Ovary (tissue), 9 donors: Measurements from ENCODE around the gene SUMO1. TPM values are rescaled to one million over a fixed set of nuclear protein-coding genes. Genes with fewer than 3 reads are reported as not detected.

Experiments used
- DNase-seq, 5 donors: peaks; one replicate each; pipeline ENCODE4 v3.0.0-alpha.2; 2019 to 2020
- H3K27ac ChIP-seq, 2 donors: fragments of 200-600 bp; one replicate each; pipeline versions ENCODE4 v1.5.1 to v1.8.0; 2019 to 2022
- H3K27me3 ChIP-seq: fragments of 200-600 bp; one replicate; pipeline ENCODE4 v1.8.0; 2022
- H3K36me3 ChIP-seq: fragments of 200-600 bp; sonication (generic); one replicate; pipeline ENCODE4 v1.5.1; 2019
- H3K4me1 ChIP-seq: one replicate; pipeline ENCODE4 v1.8.1; 2013; ENCODE audit warnings: mild to moderate bottlenecking, moderate library complexity; ENCODE audit not compliant: insufficient read depth
- H3K4me3 ChIP-seq: fragments of 200-600 bp; sonication (generic); one replicate; pipeline ENCODE4 v1.5.1; 2017
- H3K9me3 ChIP-seq, 2 donors: fragments of 200-600 bp in 1 of 2; sonication (generic) in 1 of 2; one replicate each; pipeline versions ENCODE4 v1.5.1 to v1.8.1; 2013 to 2019; ENCODE audit warnings: mild to moderate bottlenecking in 1 of 2, moderate library complexity in 1 of 2
- EP300 ChIP-seq: sonication (generic); formaldehyde crosslinking; IDR thresholded peaks from one replicate; pipeline ENCODE4 v1.6.1; 2017; ENCODE audit warnings: antibody characterized with exemption
- POLR2A ChIP-seq: fragments of 450-650 bp; IDR thresholded peaks from one replicate; pipeline ENCODE4 v1.6.1; 2017; ENCODE audit warnings: antibody characterized with exemption, mild to moderate bottlenecking, moderate library complexity
- WGBS, 3 donors: extraction: QIAGEN DNeasy Blood & Tissue Kit in 1 of 3; methylation state at CpG; one replicate each; pipeline versions ENCODE4 v1.1.5 to v1.1.7; 2013 to 2017; 5-methylcytosine and 5-hydroxymethylcytosine counted together
- intact Hi-C, 4 donors: fragments of 100-400 bp; cut with DNase I; formaldehyde crosslinking; loops; one replicate each; pipeline versions ENCODE4 v1.11.0 to v1.15.1; 2022 to 2023
- polyA plus RNA-seq, 2 donors: library from polyadenylated mRNA; stranded (reverse); fragments of 200-250 nt in 1 of 2; fragments of 350-450 nt in 1 of 2; fragmentation: Illumina TruSeq in 1 of 2; extraction: RNeasy Lipid Tissue Mini Kit (QIAGEN cat#74804) in 1 of 2; gene quantifications; one replicate each; pipeline ENCODE4 v1.2.3, GENCODE V29; 2013 to 2014
- total RNA-seq, 7 donors: library from RNA; depleted of rRNA in 2 of 7; stranded (reverse); fragments of >200 nt in 2 of 7; fragmentation: NEBNext Ultra II Directional in 3 of 7; extraction: Animal tissue kit (Norgen Biotek cat#: 25700) in 3 of 7; gene quantifications; one replicate each; pipeline versions ENCODE4 v1.1.0 to v1.2.4, GENCODE V29; 2016 to 2023
- TF ChIP-seq, protein P1 (sequence below), 3 donors: fragments of 450-650 bp in 2 of 3; fragments of 200-600 bp in 1 of 3; IDR thresholded peaks; one replicate each; pipeline versions ENCODE4 v1.5.1 to v1.8.0; 2016 to 2022; ENCODE audit warnings: antibody characterized with exemption in 3 of 3, mild to moderate bottlenecking in 1 of 3
- donor health status: DM: no; HTN: no; CAD: no; lungs with moderate emphysema.
- donor health status: DM: no; HTN: no; CAD: no.
- donor health status: Bipolar disorder and iron deficiency.
- donor health status: DM: yes; HTN: yes; CAD: no.
- donor health status: DM: no; HTN: no; CAD: no.
- donor health status: DM: yes; HTN: yes; CAD: no.

Gene SUMO1
- total and polyA plus RNA-seq, 9 donors, result 41.7 to 97.0 (median 67.1) TPM

DNA sequence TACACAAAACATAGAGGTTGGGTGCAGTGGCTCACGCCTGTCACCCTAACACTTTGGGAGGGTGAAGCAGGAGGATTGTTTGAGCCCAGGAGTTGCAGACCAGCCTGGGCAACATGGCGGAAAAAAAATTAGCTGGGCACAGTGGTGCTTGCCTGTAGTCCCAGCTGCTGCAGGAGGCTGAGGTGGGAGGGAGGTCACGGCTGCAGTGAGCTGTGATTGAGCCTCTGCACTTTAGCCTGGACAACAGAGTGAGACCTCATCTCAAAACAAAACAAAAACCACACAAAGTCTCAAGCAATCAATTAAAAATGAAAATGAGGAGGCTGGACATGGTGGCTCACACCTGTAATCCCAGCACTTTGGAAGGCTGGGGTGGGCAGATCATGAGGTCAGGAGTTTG, 32.1 kb upstream of the SUMO1 start:
- intact Hi-C loops, result no loop called here
- no peaks in the 10 kb centered on the region for H3K27me3 ChIP-seq
- no peaks in the 10 kb centered on the region for H3K36me3 ChIP-seq
- no peak overlapping the region for H3K27ac ChIP-seq
- peaks cover 4% of the 10 kb centered on the region for H3K4me1 ChIP-seq
- TF ChIP-seq EP300 (no peak), POLR2A (no peak)
- TF ChIP-seq, protein P1, sequence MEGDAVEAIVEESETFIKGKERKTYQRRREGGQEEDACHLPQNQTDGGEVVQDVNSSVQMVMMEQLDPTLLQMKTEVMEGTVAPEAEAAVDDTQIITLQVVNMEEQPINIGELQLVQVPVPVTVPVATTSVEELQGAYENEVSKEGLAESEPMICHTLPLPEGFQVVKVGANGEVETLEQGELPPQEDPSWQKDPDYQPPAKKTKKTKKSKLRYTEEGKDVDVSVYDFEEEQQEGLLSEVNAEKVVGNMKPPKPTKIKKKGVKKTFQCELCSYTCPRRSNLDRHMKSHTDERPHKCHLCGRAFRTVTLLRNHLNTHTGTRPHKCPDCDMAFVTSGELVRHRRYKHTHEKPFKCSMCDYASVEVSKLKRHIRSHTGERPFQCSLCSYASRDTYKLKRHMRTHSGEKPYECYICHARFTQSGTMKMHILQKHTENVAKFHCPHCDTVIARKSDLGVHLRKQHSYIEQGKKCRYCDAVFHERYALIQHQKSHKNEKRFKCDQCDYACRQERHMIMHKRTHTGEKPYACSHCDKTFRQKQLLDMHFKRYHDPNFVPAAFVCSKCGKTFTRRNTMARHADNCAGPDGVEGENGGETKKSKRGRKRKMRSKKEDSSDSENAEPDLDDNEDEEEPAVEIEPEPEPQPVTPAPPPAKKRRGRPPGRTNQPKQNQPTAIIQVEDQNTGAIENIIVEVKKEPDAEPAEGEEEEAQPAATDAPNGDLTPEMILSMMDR (IDR thresholded peaks at IDR 0.05), result no peak
- no peaks in the 10 kb centered on the region for H3K9me3 ChIP-seq
- no peak for DNase-seq
- no peak overlapping the region for H3K4me3 ChIP-seq
- 78 to 88% (median 78%) methylated on average over 3 of the region's 3 CpGs for WGBS, 3 donors

DNA sequence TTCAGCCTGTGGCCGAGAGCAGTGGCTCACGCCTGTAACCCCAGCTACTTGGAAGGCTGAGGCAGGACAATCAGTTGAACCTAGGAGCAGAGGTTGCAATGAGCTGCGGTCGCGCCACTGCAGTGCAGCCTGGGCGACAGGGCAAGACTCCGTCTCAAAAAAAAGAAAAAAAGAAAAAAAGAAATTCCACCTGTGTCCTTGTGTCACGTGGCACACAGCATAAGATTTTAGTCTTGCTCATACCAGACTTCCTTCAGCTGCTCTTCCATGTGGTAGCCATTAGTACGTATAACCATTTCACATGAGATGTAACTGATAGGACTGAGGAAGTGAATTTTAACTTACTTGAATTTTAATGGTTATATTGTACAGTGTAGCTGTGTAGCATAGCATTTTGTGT, 31.2 kb upstream of the SUMO1 start:
- intact Hi-C loops, result no loop called here
- WGBS, 3 donors, result 77 to 85% (median 79%) methylated on average over 9 of the region's 9 CpGs
- no peaks in the 10 kb centered on the region for H3K27me3 ChIP-seq
- peaks cover 5% of the 10 kb centered on the region for H3K4me1 ChIP-seq
- no peak overlapping the region for H3K27ac ChIP-seq
- DNase-seq, result no peak
- TF ChIP-seq POLR2A (no peak), EP300 (no peak)
- TF ChIP-seq, protein P1 (IDR thresholded peaks at IDR 0.05), result no peak
- no peaks in the 10 kb centered on the region for H3K36me3 ChIP-seq
- no peaks in the 10 kb centered on the region for H3K9me3 ChIP-seq
- H3K4me3 ChIP-seq, result no peak overlapping the region

DNA sequence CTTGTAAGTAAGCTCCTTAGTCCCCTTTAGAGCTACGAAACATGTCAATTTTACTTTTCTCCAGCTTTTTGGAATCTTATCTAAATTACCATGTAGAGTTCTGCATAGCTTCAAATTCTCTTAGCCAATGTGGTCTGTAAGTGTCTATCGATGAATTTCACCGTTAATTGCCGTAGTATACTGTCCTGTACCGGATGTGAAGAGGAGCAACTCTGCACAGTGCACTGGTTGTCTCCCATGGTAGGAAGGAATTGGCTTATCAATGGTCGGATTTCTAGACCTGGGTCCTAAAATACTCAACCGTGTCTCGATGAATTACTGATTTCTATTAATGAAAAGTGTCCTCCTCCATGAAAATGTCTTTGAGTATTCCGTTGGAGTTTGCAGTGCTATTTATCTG, 29.1 kb upstream of the SUMO1 start:
- TF ChIP-seq POLR2A, result no peak
- TF ChIP-seq EP300, result no peak
- TF ChIP-seq, protein P1 (IDR thresholded peaks at IDR 0.05), result no peak
- intact Hi-C loops, result no loop called here
- peaks cover 6% of the 10 kb centered on the region for H3K4me1 ChIP-seq
- H3K27me3 ChIP-seq, result no peaks in the 10 kb centered on the region
- WGBS, 3 donors, result 4 to 19% (median 5%) methylated on average over 9 of the region's 9 CpGs
- peak overlapping the region; percentile 60 for H3K4me3 ChIP-seq
- H3K36me3 ChIP-seq, result no peaks in the 10 kb centered on the region
- no peak overlapping the region for H3K27ac ChIP-seq
- H3K9me3 ChIP-seq, result no peaks in the 10 kb centered on the region
- no peak for DNase-seq

DNA sequence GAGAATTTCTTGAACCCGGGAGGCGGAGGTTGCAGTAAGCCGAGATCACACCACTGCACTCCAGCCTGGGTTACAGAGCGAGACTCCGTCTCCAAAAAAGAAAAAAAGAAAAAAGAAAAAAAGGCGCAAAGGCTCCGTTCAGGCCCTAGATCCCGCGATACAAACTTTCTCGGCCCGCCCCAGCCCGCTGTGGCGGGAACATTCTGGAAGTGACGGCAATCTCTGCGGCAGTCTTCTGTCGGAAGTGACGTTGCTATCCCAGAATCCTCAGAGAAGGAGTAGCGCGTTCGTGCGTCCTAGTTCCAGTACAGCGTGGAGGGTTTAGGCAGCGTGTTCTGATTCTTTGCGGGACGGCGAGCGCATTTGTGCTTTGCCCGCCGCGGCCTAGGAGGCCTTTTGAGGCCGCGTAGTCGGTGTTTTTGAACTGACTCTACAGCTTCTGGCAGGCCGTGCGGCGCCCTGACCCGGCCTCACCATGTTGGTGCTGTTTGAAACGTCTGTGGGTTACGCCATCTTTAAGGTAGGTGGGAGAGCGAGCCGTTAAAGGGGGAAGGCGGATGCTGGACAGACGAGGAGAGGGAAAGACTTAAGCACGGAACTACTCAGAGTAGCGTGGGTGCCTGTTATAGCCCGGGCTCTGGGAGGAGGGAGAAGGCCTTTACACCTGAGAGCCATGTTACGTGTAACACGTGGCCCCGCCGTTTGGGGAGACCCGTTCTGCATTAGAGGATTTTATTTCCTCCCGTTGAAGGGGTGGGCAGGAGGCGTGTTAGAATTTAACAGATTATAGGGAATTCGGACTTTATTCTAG, 27.3 kb upstream of the SUMO1 start, which contains the start of gene NOP58:
TSS of gene NOP58 (plus strand) at position 297 of the 811 bp plus-strand sequence. CDS start at position 476, 179 bp downstream.
- 0% methylated on average over 54 of the region's 54 CpGs for WGBS, 3 donors
- peaks cover 6% of the 10 kb centered on the region for H3K4me1 ChIP-seq
- no peaks in the 10 kb centered on the region for H3K27me3 ChIP-seq
- H3K9me3 ChIP-seq, result no peaks in the 10 kb centered on the region
- H3K36me3 ChIP-seq, result no peaks in the 10 kb centered on the region
- intact Hi-C loops, result no loop called here
- DNase-seq, result peak; percentile 87 to 92 (median 89)
- H3K4me3 ChIP-seq, result peak within 1 kb of the TSS; percentile 60
- H3K27ac ChIP-seq, result peak within 1 kb of the TSS; percentile 82 to 86
- TF ChIP-seq EP300, result peak; percentile 88
- TF ChIP-seq, protein P1 (IDR thresholded peaks at IDR 0.05), result no peak
- peak; percentile 99 for TF ChIP-seq POLR2A
